Suprapubic skin (tissue), 3 donors: ENCODE measurements around the gene LEO1.

ENCODE experiments used
- EP300 ChIP-seq: sonication (generic); formaldehyde crosslinking; IDR thresholded peaks from one replicate; pipeline ENCODE4 v1.6.1; 2017; ENCODE audit warnings: antibody characterized with exemption
- POLR2A ChIP-seq, 2 donors: fragments of 450-650 bp; IDR thresholded peaks; one replicate each; pipeline ENCODE4 v1.6.1; 2017; ENCODE audit warnings: antibody characterized with exemption in 2 of 2, mild to moderate bottlenecking in 2 of 2, moderate library complexity in 2 of 2
- TF ChIP-seq, protein P1 (sequence below), 2 donors: fragments of 200-600 bp in 1 of 2; fragments of 450-650 bp in 1 of 2; sonication (generic) in 1 of 2; IDR thresholded peaks; one replicate each; pipeline ENCODE4 v1.5.1; 2016 to 2019; ENCODE audit warnings: antibody characterized with exemption in 2 of 2, mild to moderate bottlenecking in 1 of 2, moderate library complexity in 1 of 2

- TF ChIP-seq, protein P1, sequence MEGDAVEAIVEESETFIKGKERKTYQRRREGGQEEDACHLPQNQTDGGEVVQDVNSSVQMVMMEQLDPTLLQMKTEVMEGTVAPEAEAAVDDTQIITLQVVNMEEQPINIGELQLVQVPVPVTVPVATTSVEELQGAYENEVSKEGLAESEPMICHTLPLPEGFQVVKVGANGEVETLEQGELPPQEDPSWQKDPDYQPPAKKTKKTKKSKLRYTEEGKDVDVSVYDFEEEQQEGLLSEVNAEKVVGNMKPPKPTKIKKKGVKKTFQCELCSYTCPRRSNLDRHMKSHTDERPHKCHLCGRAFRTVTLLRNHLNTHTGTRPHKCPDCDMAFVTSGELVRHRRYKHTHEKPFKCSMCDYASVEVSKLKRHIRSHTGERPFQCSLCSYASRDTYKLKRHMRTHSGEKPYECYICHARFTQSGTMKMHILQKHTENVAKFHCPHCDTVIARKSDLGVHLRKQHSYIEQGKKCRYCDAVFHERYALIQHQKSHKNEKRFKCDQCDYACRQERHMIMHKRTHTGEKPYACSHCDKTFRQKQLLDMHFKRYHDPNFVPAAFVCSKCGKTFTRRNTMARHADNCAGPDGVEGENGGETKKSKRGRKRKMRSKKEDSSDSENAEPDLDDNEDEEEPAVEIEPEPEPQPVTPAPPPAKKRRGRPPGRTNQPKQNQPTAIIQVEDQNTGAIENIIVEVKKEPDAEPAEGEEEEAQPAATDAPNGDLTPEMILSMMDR (IDR thresholded peaks at IDR 0.05), result no peak
- TF ChIP-seq POLR2A (IDR thresholded peaks at IDR 0.05), result no peak
- no peak for TF ChIP-seq EP300
Measured at GRCh38 chr15:51908316-51908715, 63.3 kb downstream of the LEO1 start.
